Activated naive CD4-positive, alpha-beta T cell treated with anti-CD3 and anti-CD28 coated beads, Interleukin-2, amount 50 U/mL, for 16 hours (primary cell): ENCODE measurements around the gene RNASE9.
"Not testable (repeated sequence)": the region's sequence is repeated elsewhere in the genome, so short reads cannot be mapped to it uniquely, and the experiment has no call there.

Source experiments
- DNase-seq: peaks from one replicate; pipeline ENCODE4 v3.0.0-alpha.2; 2020

RNASE9 gene

GRCh38 chr14:20515846-20516245 is 45.0 kb downstream of the RNASE9 start:
- DNase-seq, result no peak

GRCh38 chr14:20512177-20512905 is 48.5 kb downstream of the RNASE9 start:
- DNase-seq, result no peak

GRCh38 chr14:20508367-20508766 is 52.5 kb downstream of the RNASE9 start:
- no peak for DNase-seq

- DNase-seq, result not testable (repeated sequence)
Measured at GRCh38 chr14:20507537-20507936, 53.3 kb downstream of the RNASE9 start.

GRCh38 chr14:20506752-20507151 is 54.1 kb downstream of the RNASE9 start:
- DNase-seq, result not testable (repeated sequence)

- not testable (repeated sequence) for DNase-seq
Measured at GRCh38 chr14:20506276-20506675, 54.6 kb downstream of the RNASE9 start.
